ENCODE data around the gene GRAMD2A. TPM values are rescaled to one million over a fixed set of nuclear protein-coding genes. Genes with fewer than 3 reads are reported as not detected.

The GRAMD2A gene
- total RNA-seq, 1 donor from 2014 or later = not detected

GRCh38 chr15:72113347-72114031 lies 84.1 kb downstream of the GRAMD2A start:
- H3K9me3 ChIP-seq = no peaks in the 10 kb centered on the region
- intact Hi-C loops (cut with DNase I) = no loop called here
- no peaks in the 10 kb centered on the region for H3K27me3 ChIP-seq
- DNase-seq (ENCODE audit: low spot score in 2 of 2) = no peak
- no peak overlapping the region for H3K27ac ChIP-seq
- no peak for TF ChIP-seq CTCF (IDR thresholded peaks at IDR 0.05)
- H3K4me1 ChIP-seq = peaks cover 0 to 4% of the 10 kb centered on the region in 2 donors
- no peaks in the 10 kb centered on the region for H3K36me3 ChIP-seq
- H3K4me3 ChIP-seq = no peak overlapping the region

- peaks cover 0 to 4% of the 10 kb centered on the region in 2 donors for H3K4me1 ChIP-seq
- H3K9me3 ChIP-seq = no peaks in the 10 kb centered on the region
- no peak for TF ChIP-seq CTCF (IDR thresholded peaks at IDR 0.05)
- no peak overlapping the region for H3K4me3 ChIP-seq
- H3K27ac ChIP-seq = no peak overlapping the region
- no peaks in the 10 kb centered on the region for H3K27me3 ChIP-seq
- DNase-seq (ENCODE audit: low spot score in 2 of 2) = no peak
- intact Hi-C loops (cut with DNase I) = no loop called here
- no peaks in the 10 kb centered on the region for H3K36me3 ChIP-seq
These were observed 84.8 kb downstream of the GRAMD2A start for GRCh38 chr15:72112805-72113204.

- no peak for DNase-seq (ENCODE audit: low spot score in 2 of 2)
These were observed 85.5 kb downstream of the GRAMD2A start for GRCh38 chr15:72112116-72112515.

GRCh38 chr15:72110355-72110754 lies 87.2 kb downstream of the GRAMD2A start:
- intact Hi-C loops (cut with DNase I) = no loop called here
- Histone ChIP-seq H3K4me3 (no peak overlapping the region), H3K4me1 (peaks cover 0 to 2% of the 10 kb centered on the region in 2 donors), H3K27ac (no peak overlapping the region), H3K9me3 (no peaks in the 10 kb centered on the region), H3K36me3 (no peaks in the 10 kb centered on the region), H3K27me3 (no peaks in the 10 kb centered on the region)
- no peak for TF ChIP-seq CTCF (IDR thresholded peaks at IDR 0.05)
- DNase-seq (ENCODE audit: low spot score in 2 of 2) = no peak

More at GRCh38 chr15:72112116-72112515, 85.5 kb downstream of the GRAMD2A start:
- no peaks in the 10 kb centered on the region for H3K9me3 ChIP-seq
- no peak overlapping the region for H3K27ac ChIP-seq
- peaks cover 0 to 4% of the 10 kb centered on the region in 2 donors for H3K4me1 ChIP-seq
- intact Hi-C loops (cut with DNase I) = no loop called here
- no peak overlapping the region for H3K4me3 ChIP-seq
- H3K27me3 ChIP-seq = no peaks in the 10 kb centered on the region
- no peak for TF ChIP-seq CTCF (IDR thresholded peaks at IDR 0.05)
- H3K36me3 ChIP-seq = no peaks in the 10 kb centered on the region

Other genes starting within 250 kb of the GRAMD2A start
- 128 TPM for gene MYO9A, start 79.6 kb downstream of the GRAMD2A start, total RNA-seq
- 3.5 TPM for gene SENP8, start 79.4 kb downstream of the GRAMD2A start, total RNA-seq
- gene PKM, start 33.4 kb upstream of the GRAMD2A start, total RNA-seq = 313 TPM
- gene PARP6, start 74.8 kb upstream of the GRAMD2A start, total RNA-seq = 26.5 TPM
- not detected for gene CELF6, start 122.4 kb upstream of the GRAMD2A start, total RNA-seq
- 111 TPM for gene HEXA, start 178.2 kb upstream of the GRAMD2A start, total RNA-seq
- gene TMEM202, start 200.5 kb upstream of the GRAMD2A start, total RNA-seq = not detected